HCT116 (cell line): ENCODE results near the gene CAPRIN1. TPM values are rescaled to one million over a fixed set of nuclear protein-coding genes. Genes with fewer than 3 reads are reported as not detected.

Experiments used
- ATAC-seq: fragments of 200-7000 bp; cut with Tn5 transposase; 2 replicates; pipeline ENCODE4 v1.9.1; 2020; ENCODE audit warnings: mild to moderate bottlenecking, moderate library complexity
- BruUV-seq: library from RNA; stranded (reverse); fragments of 400-500 nt; replicated peaks from 2 replicates; lab custom pipeline; 2021; lab: Mats Ljungman, UMichigan
- CTCF ChIA-PET: fragments of 300-600 bp; sonication (Branson Sonifier 250); formaldehyde crosslinking; loops from one replicate; lab custom pipeline; 2021; ENCODE audit warnings: antibody characterized with exemption; lab: Charles Lee
- POLR2A ChIA-PET: fragments of 300-600, 350-600 bp; sonication (Branson Sonifier 250); formaldehyde crosslinking; loops from one replicate; lab custom pipeline; 2021; ENCODE audit warnings: antibody characterized with exemption; lab: Charles Lee
- RAD21 ChIA-PET, 2 experiments: fragments of 300-600 bp; sonication (Branson Sonifier 250); formaldehyde crosslinking; loops; one replicate each; lab custom pipeline; 2023; ENCODE audit warnings: low total read pairs in 2 of 2; ENCODE audit not compliant: uncharacterized antibody in 2 of 2, unreplicated experiment in 2 of 2, low non-redundant PET in 1 of 2; lab: Charles Lee
- DNase-seq: peaks from one replicate; pipeline ENCODE4 v3.0.0-alpha.2; 2010; ENCODE audit warnings: low read depth, low spot score
- H2AFZ ChIP-seq: fragments of 200-600 bp; shearing (Covaris generic), sonication (generic); 2 replicates; pipeline ENCODE4 v1.6.1; 2017; ENCODE audit warnings: low read depth, mixed run types, mixed read lengths, antibody characterized with exemption, low read length; ENCODE audit not compliant: poor library complexity, severe bottlenecking
- H3K27ac ChIP-seq: 2 replicates; pipeline ENCODE4 v1.5.1; 2012; ENCODE audit warnings: low read depth, low read length
- H3K27me3 ChIP-seq: fragments of 200-600 bp; sonication (generic); 2 replicates; pipeline ENCODE4 v1.6.1; 2016; ENCODE audit warnings: mixed run types, low read length, mixed read lengths; ENCODE audit not compliant: insufficient read depth
- H3K36me3 ChIP-seq, 2 experiments: fragments of 200-500 bp in 1 of 2; fragments of 200-600 bp in 1 of 2; sonication (Bioruptor generic) in 1 of 2; sonication (generic) in 1 of 2; 2 replicates each; pipeline versions ENCODE4 v1.5.1 to v1.6.1; 2014 to 2016; ENCODE audit warnings: low read length in 2 of 2, inconsistent platforms in 1 of 2, mixed read lengths in 1 of 2, mixed run types in 1 of 2; ENCODE audit not compliant: insufficient read depth in 2 of 2, control insufficient read depth in 1 of 2
- H3K4me1 ChIP-seq, 2 experiments: fragments of 200-600 bp in 1 of 2; sonication (generic) in 1 of 2; 2 replicates each; pipeline versions ENCODE4 v1.5.1 to v1.6.1; 2012 to 2017; ENCODE audit warnings: low read length in 2 of 2, inconsistent platforms in 1 of 2, mild to moderate bottlenecking in 1 of 2, mixed read lengths in 1 of 2, mixed run types in 1 of 2, moderate library complexity in 1 of 2; ENCODE audit not compliant: insufficient read depth in 2 of 2, control insufficient read depth in 1 of 2
- H3K4me2 ChIP-seq: fragments of 200-600 bp; sonication (generic); 2 replicates; pipeline ENCODE4 v1.6.1; 2017; ENCODE audit warnings: mixed run types, low read length, mixed read lengths
- H3K4me3 ChIP-seq, 2 experiments: fragments of 200-600 bp in 1 of 2; sonication (generic) in 1 of 2; replicated peaks in 1 of 2; 2 replicates each; pipeline ENCODE4 v1.5.1; 2011 to 2016; ENCODE audit warnings: low read length in 2 of 2, control low read depth in 1 of 2, low read depth in 1 of 2, mild to moderate bottlenecking in 1 of 2, mixed read lengths in 1 of 2, mixed run types in 1 of 2
- H3K79me2 ChIP-seq: fragments of 200-600 bp; sonication (generic); 2 replicates; pipeline ENCODE4 v1.6.1; 2017; ENCODE audit warnings: mild to moderate bottlenecking, mixed run types, low read length, moderate library complexity, mixed read lengths; ENCODE audit not compliant: insufficient read depth
- H3K9ac ChIP-seq: fragments of 200-600 bp; sonication (generic); 2 replicates; pipeline ENCODE4 v1.6.1; 2016; ENCODE audit warnings: low read length, mixed read lengths
- H3K9me2 ChIP-seq: fragments of 200-600 bp; sonication (generic), shearing (Covaris generic); 2 replicates; pipeline ENCODE4 v1.6.1; 2017; ENCODE audit warnings: mixed run types, mild to moderate bottlenecking, moderate library complexity; ENCODE audit not compliant: insufficient read depth
- H3K9me3 ChIP-seq, 2 experiments: fragments of 200-500 bp in 1 of 2; fragments of 200-600 bp in 1 of 2; sonication (Bioruptor generic) in 1 of 2; sonication (generic) in 1 of 2; 2 replicates each; pipeline ENCODE4 v1.6.1; 2014 to 2017; ENCODE audit warnings: low read length in 2 of 2, mixed read lengths in 2 of 2, inconsistent platforms in 1 of 2, low read depth in 1 of 2, mild to moderate bottlenecking in 1 of 2, mixed run types in 1 of 2, moderate library complexity in 1 of 2; ENCODE audit not compliant: control insufficient read depth in 1 of 2, insufficient read depth in 1 of 2
- H4K20me1 ChIP-seq: fragments of 200-600 bp; sonication (generic), shearing (Covaris generic); 2 replicates; pipeline ENCODE4 v1.6.1; 2017; ENCODE audit warnings: mixed run types, mild to moderate bottlenecking, moderate library complexity; ENCODE audit not compliant: insufficient read depth
- CBX3 ChIP-seq: IDR thresholded peaks from 2 replicates; pipeline ENCODE4 v1.6.1; 2012; ENCODE audit warnings: low read depth
- EGR1 ChIP-seq: IDR thresholded peaks from 2 replicates; pipeline ENCODE4 v1.6.1; 2012; ENCODE audit warnings: low read depth
- ELF1 ChIP-seq: IDR thresholded peaks from 2 replicates; pipeline ENCODE4 v1.6.1; 2012; ENCODE audit warnings: low read depth, borderline replicate concordance
- EZH2 ChIP-seq: fragments of 200-600 bp; sonication (generic); IDR thresholded peaks from 2 replicates; pipeline ENCODE4 v1.6.1; 2017; ENCODE audit warnings: antibody characterized with exemption, mixed run types
- JUND ChIP-seq: IDR thresholded peaks from 2 replicates; pipeline ENCODE4 v1.6.1; 2012
- POLR2A ChIP-seq: IDR thresholded peaks from 2 replicates; pipeline ENCODE4 v1.7.0; 2011; ENCODE audit warnings: borderline replicate concordance; ENCODE audit not compliant: insufficient read depth, insufficient read length; ENCODE audit errors: extremely low read depth
- POLR2AphosphoS5 ChIP-seq: IDR thresholded peaks from 2 replicates; pipeline ENCODE4 v1.6.1; 2011; ENCODE audit warnings: mild to moderate bottlenecking, low read depth, low read length, moderate library complexity
- RAD21 ChIP-seq: IDR thresholded peaks from 2 replicates; pipeline ENCODE4 v1.6.1; 2012; ENCODE audit warnings: low read depth, mild to moderate bottlenecking
- SIN3A ChIP-seq: IDR thresholded peaks from 2 replicates; pipeline ENCODE4 v1.6.1; 2012; ENCODE audit warnings: low read depth
- SP1 ChIP-seq: IDR thresholded peaks from 2 replicates; pipeline ENCODE4 v1.6.1; 2012; ENCODE audit warnings: low read depth
- SRF ChIP-seq: IDR thresholded peaks from 2 replicates; pipeline ENCODE4 v1.6.1; 2012; ENCODE audit warnings: low read depth
- TCF7L2 ChIP-seq: IDR thresholded peaks from 2 replicates; pipeline ENCODE4 v1.7.0; 2011; ENCODE audit warnings: borderline replicate concordance, inconsistent platforms; ENCODE audit not compliant: insufficient read depth, insufficient read length; ENCODE audit errors: extremely low read depth
- YY1 ChIP-seq: IDR thresholded peaks from 2 replicates; pipeline ENCODE4 v1.6.1; 2011; ENCODE audit warnings: low read length, low read depth, moderate library complexity, mild to moderate bottlenecking; ENCODE audit not compliant: insufficient replicate concordance; ENCODE audit errors: extremely low read depth
- ZFX ChIP-seq: fragments of 450-650 bp; IDR thresholded peaks from 2 replicates; pipeline ENCODE4 v1.6.1; 2017
- ZNF274 ChIP-seq: fragments of 200-500 bp; sonication (Bioruptor generic); IDR thresholded peaks from 2 replicates; pipeline ENCODE4 v1.6.1; 2014; ENCODE audit warnings: mild to moderate bottlenecking, low read depth, low read length, inconsistent platforms
- intact Hi-C: fragments of 100-400 bp; cut with micrococcal nuclease; formaldehyde crosslinking; loops from 2 replicates; pipeline ENCODE4 v1.10.0; 2022
- total RNA-seq: library from RNA; stranded (reverse); gene quantifications from one replicate; pipeline ENCODE4 v1.2.1, GENCODE V29; 2021; ENCODE audit not compliant: unreplicated experiment
- TF ChIP-seq, protein P1 (sequence below): IDR thresholded peaks from 2 replicates; pipeline ENCODE4 v1.6.1; 2012
- TF ChIP-seq, protein P2 (sequence below): IDR thresholded peaks from 2 replicates; pipeline ENCODE4 v1.6.1; 2012; ENCODE audit warnings: low read depth
- TF ChIP-seq, protein P3 (sequence below): IDR thresholded peaks from 2 replicates; pipeline ENCODE4 v1.6.1; 2012
- TF ChIP-seq, protein P4 (sequence below), 3 experiments: fragments of 200-600 bp in 1 of 3; sonication (generic) in 1 of 3; IDR thresholded peaks in 2 of 3; conservative IDR thresholded peaks in 1 of 3; 2 replicates each; pipeline ENCODE4 v1.5.1; 2012 to 2017; ENCODE audit warnings: low read depth in 2 of 3, low read length in 2 of 3, antibody characterized with exemption in 1 of 3, borderline replicate concordance in 1 of 3, control low read depth in 1 of 3, mild to moderate bottlenecking in 1 of 3, mixed read lengths in 1 of 3, mixed run types in 1 of 3, moderate library complexity in 1 of 3; ENCODE audit not compliant: insufficient read depth in 1 of 3

The CAPRIN1 gene
- total RNA-seq, 1 experiment from 2014 or later = 285 TPM

DNA sequence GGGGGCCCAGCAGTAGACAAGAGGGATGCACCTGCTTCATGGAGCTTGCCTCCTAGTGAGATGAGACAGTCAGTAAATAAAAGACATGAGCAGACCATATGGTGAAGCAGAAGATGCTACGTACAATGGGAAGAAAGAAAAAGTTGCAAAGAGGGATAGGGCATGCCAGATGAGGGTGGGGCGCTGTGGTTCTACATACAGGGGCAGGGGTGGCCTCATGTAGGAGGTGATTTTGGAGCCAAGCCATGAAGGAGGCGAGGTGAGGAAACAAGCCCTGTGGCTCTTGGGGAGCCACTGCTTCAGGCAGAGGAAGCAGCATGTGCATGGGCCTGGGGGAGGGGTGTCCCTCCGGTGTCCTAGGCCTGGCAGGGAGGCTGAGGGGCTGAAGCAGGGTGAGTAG, 69.1 kb downstream of the CAPRIN1 start:
- Histone ChIP-seq H2AFZ (no peak overlapping the region), H3K27me3 (no peaks in the 10 kb centered on the region), H3K79me2 (peaks cover 45% of the 10 kb centered on the region; the same call in 1 of the 2 replicates), H3K4me3 (no peak overlapping the region), H3K27ac (no peak overlapping the region), H3K36me3 (peaks cover 68 to 76% of the 10 kb centered on the region in 2 experiments), H4K20me1 (no peaks in the 10 kb centered on the region), H3K9me2 (no peaks in the 10 kb centered on the region), H3K9me3 (no peaks in the 10 kb centered on the region), H3K9ac (no peak overlapping the region), H3K4me2 (no peak overlapping the region), H3K4me1 (no peaks in the 10 kb centered on the region)
- no peak for ATAC-seq
- BruUV-seq = no TSS peak
- TF ChIP-seq, protein P1, sequence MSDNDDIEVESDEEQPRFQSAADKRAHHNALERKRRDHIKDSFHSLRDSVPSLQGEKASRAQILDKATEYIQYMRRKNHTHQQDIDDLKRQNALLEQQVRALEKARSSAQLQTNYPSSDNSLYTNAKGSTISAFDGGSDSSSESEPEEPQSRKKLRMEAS = no peak
- TF ChIP-seq POLR2A (no peak), SIN3A (no peak), CBX3 (no peak), SRF (no peak), YY1 (no peak), EZH2 (no peak), SP1 (no peak), RAD21 (no peak), EGR1 (no peak), POLR2AphosphoS5 (no peak), ZNF274 (no peak), ELF1 (no peak), ZFX (no peak), JUND (no peak), TCF7L2 (no peak)
- TF ChIP-seq, protein P2, sequence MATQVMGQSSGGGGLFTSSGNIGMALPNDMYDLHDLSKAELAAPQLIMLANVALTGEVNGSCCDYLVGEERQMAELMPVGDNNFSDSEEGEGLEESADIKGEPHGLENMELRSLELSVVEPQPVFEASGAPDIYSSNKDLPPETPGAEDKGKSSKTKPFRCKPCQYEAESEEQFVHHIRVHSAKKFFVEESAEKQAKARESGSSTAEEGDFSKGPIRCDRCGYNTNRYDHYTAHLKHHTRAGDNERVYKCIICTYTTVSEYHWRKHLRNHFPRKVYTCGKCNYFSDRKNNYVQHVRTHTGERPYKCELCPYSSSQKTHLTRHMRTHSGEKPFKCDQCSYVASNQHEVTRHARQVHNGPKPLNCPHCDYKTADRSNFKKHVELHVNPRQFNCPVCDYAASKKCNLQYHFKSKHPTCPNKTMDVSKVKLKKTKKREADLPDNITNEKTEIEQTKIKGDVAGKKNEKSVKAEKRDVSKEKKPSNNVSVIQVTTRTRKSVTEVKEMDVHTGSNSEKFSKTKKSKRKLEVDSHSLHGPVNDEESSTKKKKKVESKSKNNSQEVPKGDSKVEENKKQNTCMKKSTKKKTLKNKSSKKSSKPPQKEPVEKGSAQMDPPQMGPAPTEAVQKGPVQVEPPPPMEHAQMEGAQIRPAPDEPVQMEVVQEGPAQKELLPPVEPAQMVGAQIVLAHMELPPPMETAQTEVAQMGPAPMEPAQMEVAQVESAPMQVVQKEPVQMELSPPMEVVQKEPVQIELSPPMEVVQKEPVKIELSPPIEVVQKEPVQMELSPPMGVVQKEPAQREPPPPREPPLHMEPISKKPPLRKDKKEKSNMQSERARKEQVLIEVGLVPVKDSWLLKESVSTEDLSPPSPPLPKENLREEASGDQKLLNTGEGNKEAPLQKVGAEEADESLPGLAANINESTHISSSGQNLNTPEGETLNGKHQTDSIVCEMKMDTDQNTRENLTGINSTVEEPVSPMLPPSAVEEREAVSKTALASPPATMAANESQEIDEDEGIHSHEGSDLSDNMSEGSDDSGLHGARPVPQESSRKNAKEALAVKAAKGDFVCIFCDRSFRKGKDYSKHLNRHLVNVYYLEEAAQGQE = no peak
- TF ChIP-seq, protein P3, sequence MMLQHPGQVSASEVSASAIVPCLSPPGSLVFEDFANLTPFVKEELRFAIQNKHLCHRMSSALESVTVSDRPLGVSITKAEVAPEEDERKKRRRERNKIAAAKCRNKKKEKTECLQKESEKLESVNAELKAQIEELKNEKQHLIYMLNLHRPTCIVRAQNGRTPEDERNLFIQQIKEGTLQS = no peak
- TF ChIP-seq, protein P4, sequence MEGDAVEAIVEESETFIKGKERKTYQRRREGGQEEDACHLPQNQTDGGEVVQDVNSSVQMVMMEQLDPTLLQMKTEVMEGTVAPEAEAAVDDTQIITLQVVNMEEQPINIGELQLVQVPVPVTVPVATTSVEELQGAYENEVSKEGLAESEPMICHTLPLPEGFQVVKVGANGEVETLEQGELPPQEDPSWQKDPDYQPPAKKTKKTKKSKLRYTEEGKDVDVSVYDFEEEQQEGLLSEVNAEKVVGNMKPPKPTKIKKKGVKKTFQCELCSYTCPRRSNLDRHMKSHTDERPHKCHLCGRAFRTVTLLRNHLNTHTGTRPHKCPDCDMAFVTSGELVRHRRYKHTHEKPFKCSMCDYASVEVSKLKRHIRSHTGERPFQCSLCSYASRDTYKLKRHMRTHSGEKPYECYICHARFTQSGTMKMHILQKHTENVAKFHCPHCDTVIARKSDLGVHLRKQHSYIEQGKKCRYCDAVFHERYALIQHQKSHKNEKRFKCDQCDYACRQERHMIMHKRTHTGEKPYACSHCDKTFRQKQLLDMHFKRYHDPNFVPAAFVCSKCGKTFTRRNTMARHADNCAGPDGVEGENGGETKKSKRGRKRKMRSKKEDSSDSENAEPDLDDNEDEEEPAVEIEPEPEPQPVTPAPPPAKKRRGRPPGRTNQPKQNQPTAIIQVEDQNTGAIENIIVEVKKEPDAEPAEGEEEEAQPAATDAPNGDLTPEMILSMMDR (IDR thresholded peaks at IDR 0.05 in 2 of 3, conservative IDR thresholded peaks at IDR 0.05 in 1 of 3; ENCODE audit: borderline replicate concordance in 1 of 3, insufficient read depth in 1 of 3, low read depth in 2 of 3, low read length in 2 of 3) = no peak
- CTCF ChIA-PET = no interaction called here
- RAD21 ChIA-PET = no interaction called here
- POLR2A ChIA-PET = no interaction called here
- intact Hi-C loops = no loop called here
- DNase-seq = no peak
